Medulla oblongata (tissue), 1 donor: Measurements from ENCODE around the gene FBXL14.
"Not testable (repeated sequence)": the region's sequence is repeated elsewhere in the genome, so short reads cannot be mapped to it uniquely, and the experiment has no call there.

Experiments
- DNase-seq: peaks from one replicate; pipeline ENCODE4 v3.0.0-alpha.2; 2015; ENCODE audit errors: extremely low spot score

Gene FBXL14

DNA sequence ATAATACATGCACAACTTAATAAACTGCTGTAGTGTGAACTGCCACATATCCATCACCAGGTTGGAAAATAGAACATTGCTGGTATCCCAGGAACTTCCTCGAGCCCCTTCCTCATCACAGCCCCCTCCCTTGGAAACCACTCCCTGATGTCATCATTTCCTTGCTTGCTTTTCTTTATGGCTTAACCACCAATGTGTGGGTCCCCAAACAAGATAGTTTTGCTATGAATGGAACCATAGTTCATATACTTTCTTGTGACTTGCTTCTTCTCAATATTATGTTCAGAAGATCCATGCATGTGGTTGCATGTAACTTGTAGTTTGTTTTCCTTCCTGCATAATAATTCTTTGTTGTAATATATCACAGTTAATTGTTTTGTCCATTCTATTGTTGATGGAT lies 25.7 kb upstream of the FBXL14 start:
- no peak for DNase-seq

DNA sequence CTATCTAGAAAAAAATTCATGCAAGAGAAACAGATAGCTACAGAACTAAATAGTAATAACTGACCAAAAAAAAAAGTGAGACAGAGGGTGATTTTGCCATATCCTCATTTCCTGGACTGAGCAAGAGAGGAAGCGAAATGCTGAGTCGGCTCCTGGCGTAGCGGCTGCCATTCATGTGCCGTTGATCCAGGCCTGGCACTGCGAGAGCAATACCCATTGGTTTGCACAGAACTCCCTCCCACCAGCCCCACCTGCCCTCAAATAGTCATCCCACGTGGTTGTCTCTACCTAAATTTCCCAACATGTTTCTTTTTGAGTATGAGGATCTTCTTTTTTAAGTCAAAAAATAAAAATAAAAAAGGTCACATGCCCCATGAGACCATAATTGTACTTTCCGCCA lies 25.2 kb upstream of the FBXL14 start:
- DNase-seq, result peak; percentile 55

DNA sequence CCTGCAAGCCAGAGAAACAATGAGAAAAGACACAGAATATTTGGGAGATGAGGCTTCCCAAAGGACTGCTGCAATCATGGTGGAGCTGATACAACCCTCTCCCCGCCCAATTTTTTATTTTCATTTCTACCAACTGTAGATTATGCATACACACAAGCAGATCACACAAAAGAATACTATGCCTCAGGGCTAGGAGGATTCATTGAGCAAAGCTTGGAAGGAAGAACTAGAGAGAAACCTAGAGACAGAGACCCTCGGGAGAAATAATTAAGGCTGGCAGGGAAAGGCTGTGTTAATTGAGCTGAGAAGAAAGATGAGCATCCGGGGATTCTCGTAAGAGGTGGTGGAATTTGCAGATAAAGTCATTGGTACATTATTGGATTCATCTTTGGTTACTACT lies 24.8 kb upstream of the FBXL14 start:
- DNase-seq, result no peak

DNA sequence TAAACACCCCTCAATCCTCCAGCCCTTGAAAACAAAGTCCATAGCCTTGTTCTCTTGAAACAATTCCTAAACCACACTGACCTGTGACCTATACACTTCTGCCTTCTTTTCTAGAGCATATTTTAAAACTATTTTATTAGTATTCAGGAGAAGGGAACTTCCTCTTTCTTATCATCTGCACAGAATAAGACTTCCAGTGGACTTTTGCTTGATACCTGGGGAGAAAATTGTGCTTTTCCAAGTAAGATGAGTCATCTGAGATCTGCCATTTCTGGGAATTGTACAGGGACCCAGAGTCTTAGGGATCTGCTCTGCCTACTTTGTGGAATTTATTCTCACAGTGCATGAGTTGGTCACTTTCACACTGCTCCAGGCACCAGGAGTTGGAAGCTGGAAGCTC lies 24.1 kb upstream of the FBXL14 start:
- DNase-seq, result no peak

DNA sequence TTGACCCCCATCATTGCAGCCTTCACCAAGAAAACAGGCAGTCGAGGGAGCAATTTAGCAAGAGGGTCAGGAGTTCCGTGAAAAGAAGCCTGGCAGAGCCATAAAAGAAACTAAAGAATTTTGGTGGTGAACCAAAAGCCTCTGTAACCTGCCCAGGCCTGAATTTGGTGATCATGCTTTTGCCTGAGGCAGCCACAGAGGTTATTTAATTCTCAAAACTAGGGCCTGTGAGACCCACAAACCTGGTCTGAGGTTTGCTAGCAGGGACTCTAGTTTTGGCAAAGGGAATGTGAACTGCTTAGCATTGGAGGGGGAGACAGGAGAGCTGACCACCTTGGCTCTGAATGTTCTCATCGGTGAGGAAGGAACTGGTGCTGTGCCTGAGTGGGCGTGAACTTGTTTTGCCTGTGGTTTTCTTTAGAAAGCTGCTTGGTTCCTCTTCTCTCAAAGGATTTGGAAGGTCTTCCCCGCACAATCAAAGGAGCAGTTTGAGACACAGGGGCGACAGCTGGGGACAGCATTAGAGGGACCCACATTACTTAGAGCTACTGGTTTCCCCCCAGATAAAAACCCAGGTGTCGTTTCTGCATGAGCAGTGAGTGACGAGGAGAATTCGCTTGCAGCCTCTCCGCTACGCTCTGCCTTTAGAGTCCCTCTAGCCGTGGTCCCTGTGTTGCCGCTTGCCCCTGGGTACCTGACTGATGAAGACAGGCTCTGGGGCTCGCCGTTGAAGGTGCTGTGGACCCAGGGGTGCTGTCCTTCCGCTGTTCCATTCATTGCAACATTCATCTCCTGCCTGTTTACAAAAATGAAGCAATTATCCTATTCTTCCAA lies 22.1 kb upstream of the FBXL14 start:
- peak; percentile 30 for DNase-seq

DNA sequence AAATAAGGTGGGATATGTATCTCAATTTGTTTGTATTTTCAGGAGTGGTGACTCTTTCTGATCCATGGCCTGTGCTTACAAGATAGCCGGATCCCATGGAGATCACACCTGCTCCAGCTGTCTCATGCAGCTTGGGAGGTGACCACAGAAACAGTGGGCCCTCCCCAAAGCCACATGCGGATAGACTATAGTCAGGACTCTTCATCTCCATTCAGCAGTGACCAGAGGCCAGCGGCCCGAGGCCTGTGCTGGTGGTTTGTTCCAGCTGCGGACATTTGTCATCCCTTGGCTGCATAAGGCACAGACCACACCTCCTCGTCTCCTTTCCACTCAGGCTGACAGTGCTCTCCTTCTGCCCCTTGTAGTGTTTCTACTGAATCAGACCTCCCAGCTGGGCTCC lies 20.0 kb upstream of the FBXL14 start:
- DNase-seq, result no peak

DNA sequence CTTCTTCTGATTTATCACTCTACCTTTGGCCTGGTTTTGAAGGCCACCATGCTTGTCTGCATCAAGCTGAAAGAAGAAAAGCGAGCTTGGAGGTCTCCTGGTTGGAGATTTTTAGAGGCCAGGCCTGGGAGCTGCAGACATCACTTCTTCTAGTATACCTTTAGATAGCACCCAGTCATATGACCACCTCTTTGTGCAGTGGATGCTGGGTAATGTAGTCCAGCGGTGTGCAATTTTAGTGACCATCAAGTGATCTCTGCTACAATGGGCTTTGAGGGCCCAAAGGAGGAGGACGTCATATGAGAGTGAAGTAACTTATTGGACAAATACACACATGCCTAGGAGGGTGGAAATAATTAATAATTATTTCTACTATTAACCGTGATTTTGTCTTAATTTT lies 19.5 kb upstream of the FBXL14 start:
- no peak for DNase-seq

DNA sequence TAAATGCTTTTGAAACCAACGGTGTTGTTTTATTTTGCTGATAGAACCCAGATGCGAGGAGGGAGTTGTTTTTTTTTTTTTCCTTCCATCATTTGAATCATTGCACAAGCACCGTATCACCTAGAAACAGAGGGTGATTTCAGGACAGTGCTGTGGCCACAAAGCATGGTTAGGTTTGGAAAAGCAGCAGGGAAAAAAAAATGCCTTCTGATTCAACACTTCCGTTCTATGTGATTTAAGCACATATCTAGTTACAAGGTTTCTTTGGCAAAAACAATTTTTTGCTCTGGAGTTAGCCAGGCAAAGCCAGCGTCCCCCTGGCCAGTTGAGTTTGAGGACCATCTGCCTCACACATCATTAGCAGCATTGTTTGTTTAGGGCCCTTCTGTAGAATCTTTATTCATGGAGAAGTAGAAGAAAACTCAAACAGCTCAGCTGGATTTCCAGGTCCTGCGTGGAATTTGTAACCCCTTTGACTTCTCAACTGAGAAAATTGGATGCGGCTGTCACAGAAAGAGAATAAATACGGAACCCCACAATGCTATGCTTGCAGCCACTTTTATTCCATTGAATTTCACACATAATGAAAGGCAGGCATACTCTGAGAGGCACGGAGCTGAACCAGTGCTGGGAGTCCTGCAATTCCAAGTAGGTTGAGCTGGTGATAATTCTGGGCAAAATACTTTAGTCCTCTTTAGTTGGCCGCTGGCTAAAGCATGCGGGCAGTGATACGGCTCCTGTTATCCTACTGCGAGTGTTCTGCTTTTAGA lies 17.6 kb upstream of the FBXL14 start:
- no peak for DNase-seq

DNA sequence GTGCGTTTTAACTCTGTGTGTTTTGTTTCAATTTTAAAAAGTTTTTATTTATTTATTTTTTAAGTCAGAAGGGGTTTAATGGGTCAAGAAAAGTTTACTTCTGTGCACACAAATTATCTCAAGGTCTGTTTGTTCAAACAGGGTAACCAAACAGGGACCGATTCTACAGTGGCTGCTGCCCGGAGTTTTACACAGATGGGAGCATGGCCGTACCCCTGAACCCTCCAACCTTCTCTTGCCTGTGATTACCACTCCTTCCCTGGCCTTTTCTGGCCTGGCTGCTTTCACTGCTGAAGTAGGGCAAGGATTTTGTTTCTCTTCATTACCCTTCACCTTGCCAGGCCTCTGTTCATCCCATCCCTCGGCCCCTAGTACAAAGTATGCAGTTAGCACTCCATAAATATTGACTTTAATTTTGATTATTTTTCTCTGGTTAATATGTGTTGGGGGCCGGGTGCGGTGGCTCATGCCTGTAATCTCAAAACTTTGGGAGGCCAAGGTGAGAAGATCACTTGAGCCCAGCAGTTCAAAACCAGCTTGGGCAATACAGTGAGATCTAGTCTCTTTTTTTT lies 15.8 kb upstream of the FBXL14 start:
- DNase-seq, result no peak

DNA sequence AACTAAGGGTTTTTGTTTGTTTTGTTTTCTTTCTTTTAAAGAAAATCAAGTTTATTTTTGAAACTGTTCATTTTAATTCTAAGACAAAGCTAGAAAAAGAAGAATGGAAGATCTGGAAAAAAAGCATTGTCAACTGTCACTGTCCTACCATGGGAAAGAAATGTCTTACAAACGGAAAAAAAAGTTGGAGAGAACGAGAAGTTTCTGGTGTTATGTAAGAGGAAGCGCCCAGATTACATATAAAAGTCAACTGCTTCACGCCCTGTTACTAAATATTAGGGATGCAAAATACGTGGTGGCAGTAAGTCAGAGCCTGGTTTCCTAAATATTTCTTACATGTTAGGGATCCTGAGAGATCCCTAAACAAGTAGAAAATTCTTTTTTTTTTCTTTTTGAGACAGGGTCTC lies 14.3 kb upstream of the FBXL14 start:
- peak; percentile 67 for DNase-seq

DNA sequence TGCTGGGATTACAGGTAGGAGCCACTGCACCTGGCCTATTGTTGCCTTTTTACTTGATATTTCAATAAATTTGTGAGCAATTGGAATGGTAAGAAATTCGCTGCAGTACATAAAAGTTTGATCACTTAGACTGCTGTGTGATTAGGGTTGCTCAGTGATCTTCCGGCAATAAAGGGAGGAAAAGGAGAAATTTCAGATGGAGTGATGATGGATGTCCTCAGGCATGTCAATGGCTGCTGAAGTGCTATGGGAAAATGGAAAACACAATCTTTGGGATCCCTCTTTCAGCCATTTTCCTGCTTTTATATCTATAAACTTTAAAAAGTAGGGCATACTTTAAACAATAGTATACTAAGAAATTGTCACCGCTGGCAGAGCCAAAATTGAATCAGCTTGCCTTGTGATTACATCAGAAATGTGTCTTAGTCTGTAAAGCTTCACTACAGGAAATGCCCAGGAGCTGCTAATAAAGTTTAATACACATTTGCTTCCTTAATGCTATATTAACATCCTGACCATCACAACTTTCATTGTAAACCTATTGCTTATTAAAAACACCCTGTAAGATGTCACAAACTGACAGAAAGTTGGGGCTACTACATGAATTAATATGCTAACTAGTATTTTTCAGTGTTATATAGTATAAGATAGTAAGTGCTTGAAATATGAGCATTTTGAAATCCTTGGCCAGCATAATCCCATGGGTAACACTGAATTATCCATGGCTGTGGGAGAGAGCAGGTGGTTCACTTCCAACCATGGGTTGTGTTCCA lies 13.7 kb upstream of the FBXL14 start:
- no peak for DNase-seq

DNA sequence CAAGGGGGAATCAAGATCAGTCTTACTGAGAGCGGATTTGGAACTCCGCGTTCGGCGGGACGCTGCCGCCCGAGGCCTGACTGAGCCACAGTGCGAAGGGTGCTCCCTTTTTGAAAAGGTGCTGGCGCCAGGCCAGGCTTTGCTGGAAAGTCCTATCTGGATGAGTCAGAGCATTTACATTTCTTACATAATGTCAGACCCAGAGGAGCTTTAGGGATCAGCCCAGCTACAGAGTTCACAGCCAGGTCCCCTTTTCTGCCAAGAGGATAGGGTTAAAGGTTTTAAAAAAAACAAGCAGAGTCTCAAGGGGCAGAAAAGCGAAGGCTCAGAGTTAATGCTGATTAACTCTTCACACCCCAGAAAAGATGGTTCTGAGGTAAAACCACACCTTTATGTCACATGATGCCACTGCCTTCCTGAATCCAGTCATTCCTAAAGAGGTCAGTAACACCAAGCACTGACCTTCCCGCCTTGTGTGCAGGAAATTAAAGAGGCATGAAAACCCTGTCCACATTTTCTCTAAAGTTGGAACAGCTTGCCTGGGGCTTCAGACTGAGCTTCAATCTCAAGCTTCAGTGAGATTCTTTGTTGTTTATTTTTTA lies 11.7 kb upstream of the FBXL14 start:
- DNase-seq, result peak; percentile 61

DNA sequence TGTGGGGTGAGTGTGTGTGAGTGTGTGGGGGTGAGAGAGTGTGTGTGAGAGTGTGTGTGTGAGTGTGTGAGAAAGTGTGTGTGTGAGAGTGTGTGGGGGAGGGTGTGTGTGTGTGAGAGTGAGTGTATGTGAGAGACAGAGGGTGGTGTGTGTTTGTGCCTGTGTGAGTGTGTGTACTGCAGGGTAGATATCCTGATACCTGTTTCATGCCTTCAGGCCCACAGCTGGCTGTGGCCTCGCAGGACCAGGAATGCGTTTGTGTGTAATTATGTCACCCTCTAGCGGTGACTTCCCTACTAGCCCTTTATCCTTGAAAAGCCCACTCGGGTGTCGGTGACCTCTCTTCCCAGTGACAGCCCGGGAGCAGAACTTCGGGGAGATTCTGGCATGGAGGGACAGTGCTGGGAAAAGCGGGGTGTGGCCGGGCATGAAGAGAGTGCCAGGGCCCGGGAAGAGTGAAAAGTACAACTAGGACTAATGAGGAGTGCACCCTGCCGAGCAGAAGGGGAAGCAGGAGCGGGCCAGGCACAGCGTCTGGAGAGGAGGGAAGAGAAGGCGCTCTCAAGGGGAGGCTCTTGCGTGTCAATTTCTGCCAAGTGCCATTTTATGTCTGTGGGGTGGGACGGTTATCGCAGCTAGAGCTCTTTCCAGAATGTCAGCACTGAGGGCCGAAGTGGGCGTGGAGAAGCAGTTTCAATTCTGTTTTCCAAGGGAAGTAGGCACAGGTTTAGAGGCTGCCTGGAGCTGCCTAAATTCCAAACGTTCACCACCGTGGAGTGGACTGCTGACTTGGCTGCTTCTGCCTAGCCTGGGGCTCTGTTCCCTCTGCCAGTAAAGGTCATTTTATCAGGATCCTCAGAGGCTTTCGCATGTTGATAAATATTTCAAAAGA lies 11.0 kb upstream of the FBXL14 start:
- DNase-seq, result peak; percentile 96

DNA sequence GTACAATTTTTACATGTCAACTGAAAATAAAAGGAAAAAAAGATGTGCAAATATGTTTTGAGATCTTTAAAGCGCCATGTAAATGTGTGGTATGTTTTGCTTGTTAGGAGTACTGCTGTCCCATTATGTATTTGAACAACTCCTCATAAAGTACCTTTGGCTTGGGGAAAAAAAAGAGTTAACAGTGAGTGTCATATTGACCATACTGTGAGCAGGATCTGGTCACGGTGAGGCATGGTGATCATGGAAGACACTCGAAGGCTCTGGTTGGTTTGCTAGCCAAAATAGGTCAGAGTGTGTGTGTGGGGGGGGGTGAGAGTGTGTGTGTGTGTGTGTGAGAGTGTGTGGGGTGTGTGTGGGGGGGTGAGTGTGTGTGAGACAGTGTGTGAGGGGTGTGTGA lies 10.1 kb upstream of the FBXL14 start:
- DNase-seq, result no peak

DNA sequence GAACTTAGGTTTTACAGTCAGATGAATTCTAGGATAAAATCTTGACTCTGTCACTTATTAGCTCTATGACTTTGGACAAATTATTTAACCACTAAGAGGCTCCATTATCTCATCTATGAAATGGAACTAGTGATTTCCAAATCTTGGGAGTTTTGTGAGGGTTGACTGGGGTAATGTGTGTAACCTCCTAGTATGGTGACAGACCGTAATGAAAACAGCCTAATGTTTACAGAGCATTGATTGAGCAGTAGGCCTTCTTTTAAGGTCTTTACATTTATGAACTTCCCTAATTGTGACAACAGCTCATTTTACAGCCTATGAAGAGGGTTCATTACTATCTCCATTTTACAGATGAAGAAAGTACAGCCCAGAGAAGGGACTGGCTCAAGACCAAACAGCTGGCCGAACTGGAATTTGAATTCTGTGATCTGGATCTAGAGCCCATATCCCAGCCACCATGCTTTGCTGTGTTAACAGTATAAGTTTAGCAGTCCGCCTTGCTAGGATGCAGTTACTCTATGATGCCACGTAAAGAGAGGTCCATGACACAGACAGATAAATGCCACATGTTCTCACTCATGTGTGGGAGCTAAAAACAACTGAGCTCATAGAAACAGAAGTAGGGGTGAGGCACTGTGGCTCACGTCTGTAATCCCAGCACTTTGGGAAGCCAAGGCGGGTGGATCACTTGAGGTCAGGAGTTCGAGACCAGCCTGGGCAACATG lies 9.1 kb upstream of the FBXL14 start:
- no peak for DNase-seq

DNA sequence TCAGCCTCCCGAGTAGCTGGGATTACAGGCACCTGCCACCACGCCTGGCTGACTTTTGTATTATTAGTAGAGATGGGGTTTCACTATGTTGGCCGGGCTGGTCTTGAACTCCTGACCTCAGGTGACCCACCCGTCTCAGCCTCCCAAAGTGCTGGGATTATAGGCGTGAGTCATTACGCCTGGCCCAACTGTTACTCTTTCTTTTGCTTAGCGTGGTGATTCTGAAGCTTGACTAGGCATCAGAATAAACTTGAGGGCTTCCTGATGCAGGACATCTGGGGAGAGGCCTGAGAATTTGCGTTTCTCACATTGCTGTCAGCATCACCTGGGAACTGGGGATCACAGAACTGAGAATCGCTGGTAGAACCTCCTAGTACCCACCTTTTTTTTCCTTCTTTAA lies 8.3 kb upstream of the FBXL14 start:
- not testable (repeated sequence) for DNase-seq

DNA sequence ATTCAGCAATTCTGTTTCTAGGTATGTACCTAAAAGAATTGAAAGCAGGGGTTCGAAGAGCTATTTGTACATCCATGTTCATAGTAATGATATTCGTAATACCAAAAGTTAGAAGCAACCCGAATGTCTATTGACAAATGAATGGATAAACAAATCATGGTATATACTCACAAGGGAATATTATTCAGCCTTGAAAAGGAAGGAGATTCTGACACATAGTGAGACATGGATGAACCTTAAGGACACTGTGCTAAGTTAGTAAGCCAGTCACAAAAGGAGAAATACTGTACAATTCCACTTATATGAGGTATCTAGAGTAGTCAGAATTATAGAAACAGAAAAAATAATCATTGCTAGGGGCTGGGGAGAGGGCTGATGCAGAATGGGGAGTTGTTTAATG lies 4.4 kb upstream of the FBXL14 start:
- DNase-seq, result no peak

DNA sequence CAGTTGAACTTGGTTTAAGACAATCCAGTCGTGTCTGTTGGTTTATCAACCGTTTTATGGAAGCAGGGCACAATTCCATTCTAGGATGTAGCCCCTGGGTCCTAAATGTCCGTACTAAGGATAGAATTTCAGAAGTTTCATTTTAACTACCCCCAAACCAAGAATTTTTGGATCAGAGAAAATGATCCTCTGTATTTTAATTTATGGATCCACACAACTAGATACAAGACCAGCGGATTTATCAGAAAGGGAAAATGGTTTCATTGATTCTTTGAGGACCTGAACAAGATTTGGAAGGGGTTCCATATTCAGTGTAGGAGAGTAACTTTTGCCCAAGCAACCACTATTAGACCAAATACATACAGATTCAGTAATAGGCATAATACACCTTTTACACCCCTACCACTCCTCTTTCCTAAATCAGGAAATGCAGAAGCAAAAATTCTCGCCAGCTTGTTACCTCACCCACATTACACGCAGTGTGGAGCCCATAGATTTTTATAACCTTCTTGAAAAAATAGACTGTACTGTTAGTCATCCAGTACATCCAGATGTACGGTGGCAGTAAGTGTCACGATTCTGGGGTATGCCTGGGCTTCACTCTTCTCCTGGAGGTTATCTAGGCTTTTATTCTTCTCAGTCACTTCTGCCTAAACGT lies 1.4 kb upstream of the FBXL14 start:
- peak; percentile 48 for DNase-seq

DNA sequence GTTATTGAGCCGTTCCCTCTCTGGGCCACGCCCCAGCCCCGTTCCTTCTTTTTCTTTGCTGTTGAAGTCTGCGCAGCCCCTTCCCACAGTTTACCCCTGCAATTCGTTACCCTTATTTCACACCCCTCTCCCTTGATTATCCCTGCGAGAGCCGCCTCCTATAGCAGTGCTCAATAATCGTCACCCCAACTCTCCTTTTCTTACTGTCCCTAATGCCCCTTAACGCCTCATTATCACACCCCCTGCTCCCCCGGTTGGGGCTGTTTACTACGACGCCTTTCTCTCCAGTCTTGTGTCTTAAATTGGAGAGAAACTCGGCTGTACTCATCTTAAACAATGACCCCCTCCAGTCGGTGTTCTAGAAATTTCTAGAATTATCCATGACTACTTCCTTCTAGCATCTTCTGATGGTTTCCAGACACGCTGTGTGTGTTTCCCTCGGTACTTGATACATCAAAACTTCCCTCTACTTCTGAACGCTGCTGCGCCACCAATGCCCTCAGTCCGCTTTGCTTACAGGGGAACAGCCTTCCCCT lies 713 bp upstream of the FBXL14 start:
- peak; percentile 90 for DNase-seq

DNA sequence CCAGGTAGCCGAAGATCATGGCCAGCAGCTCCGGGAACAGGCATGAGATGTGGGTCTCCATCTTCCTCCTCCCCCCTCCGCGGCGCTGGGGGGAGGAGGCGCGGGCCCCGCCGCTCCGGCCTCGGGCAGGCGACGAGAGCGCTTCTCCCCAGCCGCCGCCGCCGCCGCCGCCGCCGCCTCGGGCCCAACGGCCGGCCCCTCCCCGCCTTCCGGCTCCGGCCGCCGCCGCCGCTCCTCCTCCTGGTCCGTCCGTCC lies 448 bp downstream of the FBXL14 start:
- no peak for DNase-seq
